ENCODE results near the gene SETBP1. TPM values are rescaled to one million over a fixed set of nuclear protein-coding genes. Genes with fewer than 3 reads are reported as not detected.

The SETBP1 gene
- total and polyA plus RNA-seq, 5 donors, result 2.0 to 24.1 (median 16.4) TPM

GRCh38 chr18:45055811-45056210, 375.1 kb downstream of the SETBP1 start:
- ATAC-seq (no peak), DNase-seq (no peak)
- Histone ChIP-seq H3K27ac (ENCODE audit: low read length) (no peak overlapping the region), H3K9me3 (ENCODE audit: control insufficient read depth, low read length) (no peaks in the 10 kb centered on the region), H3K27me3 (ENCODE audit: control insufficient read depth, insufficient read depth) (no peaks in the 10 kb centered on the region), H3K4me1 (ENCODE audit: control insufficient read depth, insufficient read depth, low read length) (no peaks in the 10 kb centered on the region), H3K4me3 (ENCODE audit: low read length) (no peak overlapping the region)
- intact Hi-C loops (cut with DNase I), result no loop called here
- WGBS, result 99% methylated on average over 1 of the region's 1 CpG

GRCh38 chr18:45056926-45057325, 376.2 kb downstream of the SETBP1 start:
- Histone ChIP-seq H3K4me3 (ENCODE audit: low read length) (no peak overlapping the region), H3K4me1 (ENCODE audit: control insufficient read depth, insufficient read depth, low read length) (no peaks in the 10 kb centered on the region), H3K9me3 (ENCODE audit: control insufficient read depth, low read length) (no peaks in the 10 kb centered on the region), H3K27me3 (ENCODE audit: control insufficient read depth, insufficient read depth) (no peaks in the 10 kb centered on the region), H3K27ac (ENCODE audit: low read length) (no peak overlapping the region)
- no peak for ATAC-seq
- intact Hi-C loops (cut with DNase I), result no loop called here
- DNase-seq, result no peak

GRCh38 chr18:45057955-45058600, 377.4 kb downstream of the SETBP1 start:
- intact Hi-C loops (cut with DNase I), result no loop called here
- no peaks in the 10 kb centered on the region for H3K27me3 ChIP-seq (ENCODE audit: control insufficient read depth, insufficient read depth)
- H3K9me3 ChIP-seq (ENCODE audit: control insufficient read depth, low read length), result no peaks in the 10 kb centered on the region
- ATAC-seq (no peak), DNase-seq (no peak)
- H3K4me1 ChIP-seq (ENCODE audit: control insufficient read depth, insufficient read depth, low read length), result no peaks in the 10 kb centered on the region
- no peak overlapping the region for H3K4me3 ChIP-seq (ENCODE audit: low read length)
- WGBS, result 80% methylated on average over 4 of the region's 4 CpGs
- no peak overlapping the region for H3K27ac ChIP-seq (ENCODE audit: low read length)

- 80% methylated on average over 2 of the region's 2 CpGs for WGBS
- intact Hi-C loops (cut with DNase I), result no loop called here
- H3K27me3 ChIP-seq (ENCODE audit: control insufficient read depth, insufficient read depth), result no peaks in the 10 kb centered on the region
- DNase-seq (no peak), ATAC-seq (no peak)
- H3K9me3 ChIP-seq (ENCODE audit: control insufficient read depth, low read length), result no peaks in the 10 kb centered on the region
- no peaks in the 10 kb centered on the region for H3K4me1 ChIP-seq (ENCODE audit: control insufficient read depth, insufficient read depth, low read length)
- H3K27ac ChIP-seq (ENCODE audit: low read length), result no peak overlapping the region
- no peak overlapping the region for H3K4me3 ChIP-seq (ENCODE audit: low read length)
Observed at GRCh38 chr18:45059695-45060094, 379.0 kb downstream of the SETBP1 start.

GRCh38 chr18:45060102-45060501, 379.4 kb downstream of the SETBP1 start:
- no peak overlapping the region for H3K4me3 ChIP-seq (ENCODE audit: low read length)
- ATAC-seq (no peak), DNase-seq (no peak)
- no peak overlapping the region for H3K27ac ChIP-seq (ENCODE audit: low read length)
- intact Hi-C loops (cut with DNase I), result no loop called here
- H3K9me3 ChIP-seq (ENCODE audit: control insufficient read depth, low read length), result no peaks in the 10 kb centered on the region
- H3K4me1 ChIP-seq (ENCODE audit: control insufficient read depth, insufficient read depth, low read length), result no peaks in the 10 kb centered on the region
- no peaks in the 10 kb centered on the region for H3K27me3 ChIP-seq (ENCODE audit: control insufficient read depth, insufficient read depth)

- 85% methylated on average over 2 of the region's 2 CpGs for WGBS
- H3K27me3 ChIP-seq (ENCODE audit: control insufficient read depth, insufficient read depth), result no peaks in the 10 kb centered on the region
- no peak for DNase-seq
- no peak for ATAC-seq
- no peaks in the 10 kb centered on the region for H3K4me1 ChIP-seq (ENCODE audit: control insufficient read depth, insufficient read depth, low read length)
- no peaks in the 10 kb centered on the region for H3K9me3 ChIP-seq (ENCODE audit: control insufficient read depth, low read length)
- intact Hi-C loops (cut with DNase I), result no loop called here
- no peak overlapping the region for H3K4me3 ChIP-seq (ENCODE audit: low read length)
- no peak overlapping the region for H3K27ac ChIP-seq (ENCODE audit: low read length)
Observed at GRCh38 chr18:45061359-45061758, 380.7 kb downstream of the SETBP1 start.

- peaks cover 2% of the 10 kb centered on the region for H3K4me1 ChIP-seq (ENCODE audit: control insufficient read depth, insufficient read depth, low read length)
- no peaks in the 10 kb centered on the region for H3K27me3 ChIP-seq (ENCODE audit: control insufficient read depth, insufficient read depth)
- no peak for ATAC-seq
- DNase-seq, result peak in 1 of 3 donors; percentile 12
- 94% methylated on average over 55 of the region's 55 CpGs for WGBS
- H3K27ac ChIP-seq (ENCODE audit: low read length), result no peak overlapping the region
- intact Hi-C loops (cut with DNase I), result no loop called here
- H3K9me3 ChIP-seq (ENCODE audit: control insufficient read depth, low read length), result no peaks in the 10 kb centered on the region
- no peak overlapping the region for H3K4me3 ChIP-seq (ENCODE audit: low read length)
Observed at GRCh38 chr18:45063246-45064038, 382.8 kb downstream of the SETBP1 start.

- H3K27me3 ChIP-seq (ENCODE audit: control insufficient read depth, insufficient read depth), result no peaks in the 10 kb centered on the region
Observed at GRCh38 chr18:45066210-45066609, 385.5 kb downstream of the SETBP1 start.

GRCh38 chr18:45066886-45067285, 386.2 kb downstream of the SETBP1 start:
- intact Hi-C loops (cut with DNase I), result no loop called here
- ATAC-seq (peak; percentile 87 to 91), DNase-seq (peak in 2 of 3 donors; percentile 31 to 57)
- Histone ChIP-seq H3K27me3 (ENCODE audit: control insufficient read depth, insufficient read depth) (no peaks in the 10 kb centered on the region), H3K4me3 (ENCODE audit: low read length) (no peak overlapping the region), H3K27ac (ENCODE audit: low read length) (no peak overlapping the region), H3K9me3 (ENCODE audit: control insufficient read depth, low read length) (no peaks in the 10 kb centered on the region), H3K4me1 (ENCODE audit: control insufficient read depth, insufficient read depth, low read length) (peaks cover 2% of the 10 kb centered on the region)
- WGBS, result 47% methylated on average over 2 of the region's 2 CpGs

More at GRCh38 chr18:45066210-45066609, 385.5 kb downstream of the SETBP1 start:
- DNase-seq (no peak), ATAC-seq (no peak)
- Histone ChIP-seq H3K4me1 (ENCODE audit: control insufficient read depth, insufficient read depth, low read length) (peaks cover 2% of the 10 kb centered on the region), H3K4me3 (ENCODE audit: low read length) (no peak overlapping the region), H3K27ac (ENCODE audit: low read length) (no peak overlapping the region), H3K9me3 (ENCODE audit: control insufficient read depth, low read length) (no peaks in the 10 kb centered on the region)
- intact Hi-C loops (cut with DNase I), result no loop called here
- WGBS, result 91% methylated on average over 4 of the region's 4 CpGs

- DNase-seq (no peak), ATAC-seq (no peak)
- no peak overlapping the region for H3K27ac ChIP-seq (ENCODE audit: low read length)
- no peaks in the 10 kb centered on the region for H3K9me3 ChIP-seq (ENCODE audit: control insufficient read depth, low read length)
- peaks cover 2% of the 10 kb centered on the region for H3K4me1 ChIP-seq (ENCODE audit: control insufficient read depth, insufficient read depth, low read length)
- WGBS, result 91% methylated on average over 2 of the region's 2 CpGs
- H3K27me3 ChIP-seq (ENCODE audit: control insufficient read depth, insufficient read depth), result no peaks in the 10 kb centered on the region
- intact Hi-C loops (cut with DNase I), result no loop called here
- H3K4me3 ChIP-seq (ENCODE audit: low read length), result no peak overlapping the region
Observed at GRCh38 chr18:45068400-45069094, 387.9 kb downstream of the SETBP1 start.

- intact Hi-C loops (cut with DNase I), result no loop called here
- no peak overlapping the region for H3K4me3 ChIP-seq (ENCODE audit: low read length)
- DNase-seq (no peak), ATAC-seq (peak; percentile 50 to 52)
- H3K27ac ChIP-seq (ENCODE audit: low read length), result no peak overlapping the region
- H3K4me1 ChIP-seq (ENCODE audit: control insufficient read depth, insufficient read depth, low read length), result peaks cover 2% of the 10 kb centered on the region
- H3K9me3 ChIP-seq (ENCODE audit: control insufficient read depth, low read length), result no peaks in the 10 kb centered on the region
- H3K27me3 ChIP-seq (ENCODE audit: control insufficient read depth, insufficient read depth), result no peaks in the 10 kb centered on the region
- 48% methylated on average over 1 of the region's 1 CpG for WGBS
Observed at GRCh38 chr18:45069546-45069945, 388.9 kb downstream of the SETBP1 start.

Measured in right cardiac atrium (tissue), 5 donors.